H1 (cell line): Measurements from ENCODE around the gene KLHL30. TPM values are rescaled to one million over a fixed set of nuclear protein-coding genes. Genes with fewer than 3 reads are reported as not detected.

ENCODE experiments used
- CTCF ChIA-PET: fragments of 300-600 bp; sonication (Branson Sonifier 250); formaldehyde crosslinking; loops from one replicate; lab custom pipeline; 2021; ENCODE audit not compliant: partially characterized antibody; lab: Charles Lee
- POLR2A ChIA-PET: fragments of 300-600 bp; sonication (Branson Sonifier 250); formaldehyde crosslinking; loops from one replicate; lab custom pipeline; 2021; ENCODE audit warnings: inconsistent platforms; ENCODE audit not compliant: partially characterized antibody; lab: Charles Lee
- DNase-seq, 2 experiments: peaks; one replicate each; pipeline versions ENCODE4 v3.0.0 to v3.0.0-alpha.2; 2010 to 2022; ENCODE audit warnings: low spot score in 2 of 2, low read depth in 1 of 2, mixed read lengths in 1 of 2
- FAIRE-seq: peaks from 2 replicates; lab custom pipeline; 2011; peaks lifted over from hg19 to GRCh38; lab: Jason Lieb, UNC
- H2AFZ ChIP-seq: 2 replicates; pipeline ENCODE4 v1.8.1; 2012; ENCODE audit warnings: low read length, inconsistent platforms
- H2AK5ac ChIP-seq: 2 replicates; pipeline ENCODE4 v1.6.1; 2013; ENCODE audit warnings: low read depth, low read length
- H2BK120ac ChIP-seq: replicated peaks from 2 replicates; pipeline ENCODE3; 2013; ENCODE audit warnings: low read depth, low read length, inconsistent platforms
- H2BK12ac ChIP-seq: 2 replicates; pipeline ENCODE4 v1.6.1; 2013; ENCODE audit warnings: low read depth, low read length
- H2BK15ac ChIP-seq: 2 replicates; pipeline ENCODE4 v1.6.1; 2013; ENCODE audit warnings: low read length
- H2BK20ac ChIP-seq: 2 replicates; pipeline ENCODE4 v1.6.1; 2013; ENCODE audit warnings: low read length
- H2BK5ac ChIP-seq: 2 replicates; pipeline ENCODE4 v1.6.1; 2013; ENCODE audit warnings: low read depth, low read length
- H3K14ac ChIP-seq: 2 replicates; pipeline ENCODE4 v1.6.1; 2013; ENCODE audit warnings: inconsistent platforms; ENCODE audit not compliant: insufficient read length
- H3K18ac ChIP-seq: 2 replicates; pipeline ENCODE4 v1.6.1; 2013; ENCODE audit warnings: low read length; ENCODE audit errors: extremely low read depth
- H3K23ac ChIP-seq: 2 replicates; pipeline ENCODE4 v1.6.1; 2013; ENCODE audit warnings: inconsistent platforms; ENCODE audit not compliant: insufficient read length
- H3K23me2 ChIP-seq: 2 replicates; pipeline ENCODE4 v1.6.1; 2013; ENCODE audit warnings: low read depth, low read length
- H3K27ac ChIP-seq: 2 replicates; pipeline ENCODE4 v1.6.1; 2011; ENCODE audit warnings: low read depth, low read length, inconsistent platforms
- H3K27me3 ChIP-seq, 4 experiments: replicated peaks in 1 of 4; 1 replicate in 1 of 4; 2 replicates in 3 of 4; pipeline versions ENCODE4 v1.6.1 to v1.8.1; 2011 to 2013; ENCODE audit warnings: low read length in 3 of 4, mild to moderate bottlenecking in 3 of 4, inconsistent platforms in 2 of 4, mixed read lengths in 2 of 4, moderate library complexity in 1 of 4; ENCODE audit not compliant: control insufficient read depth in 3 of 4, insufficient read depth in 3 of 4; ENCODE audit errors: extremely low read depth in 1 of 4
- H3K36me3 ChIP-seq, 4 experiments: 2 replicates each; pipeline versions ENCODE4 v1.6.1 to v1.8.1; 2011 to 2013; ENCODE audit warnings: mild to moderate bottlenecking in 4 of 4, low read length in 3 of 4, moderate library complexity in 2 of 4, control low read depth in 1 of 4, inconsistent platforms in 1 of 4; ENCODE audit not compliant: insufficient read depth in 4 of 4, control insufficient read depth in 2 of 4
- H3K4ac ChIP-seq: replicated peaks from 2 replicates; pipeline ENCODE3; 2013; ENCODE audit warnings: low read length, low read depth, mixed read lengths, inconsistent platforms; ENCODE audit not compliant: insufficient read length
- H3K4me1 ChIP-seq, 4 experiments: replicated peaks in 1 of 4; 1 replicate in 1 of 4; 2 replicates in 3 of 4; pipeline versions ENCODE4 v1.6.1 to v1.8.1; 2011 to 2013; ENCODE audit warnings: low read length in 3 of 4, inconsistent platforms in 2 of 4, mixed read lengths in 1 of 4; ENCODE audit not compliant: insufficient read depth in 4 of 4, control insufficient read depth in 3 of 4
- H3K4me2 ChIP-seq, 2 experiments: 2 replicates each; pipeline versions ENCODE4 v1.6.1 to v1.8.1; 2011 to 2013; ENCODE audit warnings: low read depth in 2 of 2, low read length in 2 of 2, control low read depth in 1 of 2, inconsistent platforms in 1 of 2, mild to moderate bottlenecking in 1 of 2; ENCODE audit not compliant: insufficient read depth in 1 of 2
- H3K4me3 ChIP-seq, 4 experiments: fragments of 200-600, 300-600 bp in 1 of 4; sonication (generic), shearing (Covaris generic), sonication (Bioruptor Twin) in 1 of 4; 2 replicates each; pipeline versions ENCODE4 v1.5.1 to v1.8.1; 2011 to 2016; ENCODE audit warnings: low read length in 4 of 4, low read depth in 3 of 4, control low read depth in 2 of 4, inconsistent platforms in 2 of 4, mild to moderate bottlenecking in 2 of 4, mixed read lengths in 1 of 4, moderate library complexity in 1 of 4; ENCODE audit not compliant: insufficient read depth in 2 of 4; ENCODE audit errors: extremely low read depth in 1 of 4
- H3K56ac ChIP-seq: replicated peaks from 2 replicates; pipeline ENCODE3; 2013; ENCODE audit warnings: low read depth, mild to moderate bottlenecking, mixed read lengths, low read length, inconsistent platforms; ENCODE audit not compliant: insufficient read length
- H3K79me1 ChIP-seq: 2 replicates; pipeline ENCODE4 v1.6.1; 2013; ENCODE audit warnings: low read depth, low read length, control low read depth
- H3K79me2 ChIP-seq, 2 experiments: 2 replicates each; pipeline versions ENCODE4 v1.6.1 to v1.8.1; 2012 to 2013; ENCODE audit warnings: low read length in 2 of 2, mild to moderate bottlenecking in 2 of 2, inconsistent platforms in 1 of 2; ENCODE audit not compliant: insufficient read depth in 2 of 2, control insufficient read depth in 1 of 2
- H3K9ac ChIP-seq, 4 experiments: replicated peaks in 1 of 4; 1 replicate in 1 of 4; 2 replicates in 3 of 4; pipeline versions ENCODE4 v1.6.1 to v1.8.1; 2011 to 2013; ENCODE audit warnings: low read depth in 3 of 4, low read length in 3 of 4, control low read depth in 2 of 4, mild to moderate bottlenecking in 2 of 4, moderate library complexity in 2 of 4, inconsistent platforms in 1 of 4; ENCODE audit errors: extremely low read depth in 1 of 4
- H3K9me3 ChIP-seq, 2 experiments: 2 replicates each; pipeline versions ENCODE4 v1.6.1 to v1.8.1; 2012 to 2013; ENCODE audit warnings: mild to moderate bottlenecking in 2 of 2, moderate library complexity in 2 of 2, control low read depth in 1 of 2, inconsistent platforms in 1 of 2, low read depth in 1 of 2, low read length in 1 of 2, mixed read lengths in 1 of 2; ENCODE audit not compliant: insufficient read depth in 2 of 2
- H4K20me1 ChIP-seq, 2 experiments: replicated peaks in 1 of 2; 2 replicates each; pipeline versions ENCODE3 to v1.8.1; 2011 to 2013; ENCODE audit warnings: inconsistent platforms in 2 of 2, low read length in 2 of 2, mild to moderate bottlenecking in 1 of 2; ENCODE audit not compliant: insufficient read depth in 2 of 2, control insufficient read depth in 1 of 2
- H4K5ac ChIP-seq: 2 replicates; pipeline ENCODE4 v1.6.1; 2013; ENCODE audit warnings: low read length, low read depth, mixed read lengths, inconsistent platforms; ENCODE audit not compliant: insufficient read length
- H4K8ac ChIP-seq: 2 replicates; pipeline ENCODE4 v1.8.0; 2013; ENCODE audit warnings: mild to moderate bottlenecking, moderate library complexity, low read length, inconsistent platforms; ENCODE audit not compliant: insufficient read depth; ENCODE audit errors: extremely low read depth
- H4K91ac ChIP-seq: replicated peaks from 2 replicates; pipeline ENCODE3; 2013; ENCODE audit warnings: low read length, mixed read lengths, inconsistent platforms; ENCODE audit not compliant: insufficient read length
- RAD21 ChIP-seq, 2 experiments: IDR thresholded peaks in 1 of 2; conservative IDR thresholded peaks in 1 of 2; 2 replicates each; pipeline ENCODE4 v1.6.1; 2011; ENCODE audit warnings: low read depth in 2 of 2, low read length in 2 of 2, improper control_type of control experiment in 1 of 2, inconsistent platforms in 1 of 2, mild to moderate bottlenecking in 1 of 2, moderate library complexity in 1 of 2
- SP1 ChIP-seq: IDR thresholded peaks from 2 replicates; pipeline ENCODE4 v1.6.1; 2011; ENCODE audit warnings: low read depth, low read length
- WGBS, 2 experiments: shearing (Covaris generic) in 1 of 2; methylation state at CpG; one replicate each; pipeline versions ENCODE4 v1.1.6 to v1.1.7; 2013 to 2015; ENCODE audit warnings: low lambda C conversion rate in 2 of 2, mixed read lengths in 2 of 2, inconsistent platforms in 1 of 2, low coverage in 1 of 2, missing lambda C conversion rate in 1 of 2; ENCODE audit not compliant: insufficient replicate concordance in 2 of 2, insufficient coverage in 1 of 2, insufficient read length in 1 of 2; ENCODE audit errors: extremely low coverage in 1 of 2, missing lambda C conversion rate in 1 of 2; 5-methylcytosine and 5-hydroxymethylcytosine counted together
- polyA plus RNA-seq, 7 experiments: library from polyadenylated mRNA; depleted of rRNA in 3 of 7; stranded (reverse) in 5 of 7; unstranded in 2 of 7; fragments of >200 nt in 5 of 7; fragments of 200-250 nt in 2 of 7; gene quantifications; 1 replicate in 5 of 7; 2 replicates in 1 of 7; 4 replicates in 1 of 7; pipeline versions ENCODE4 v1.2.1 to v1.2.3, GENCODE V29; 2011 to 2013; ENCODE audit warnings: missing spikeins in 2 of 7, mixed read lengths in 2 of 7
- total RNA-seq: library from RNA; stranded (reverse); fragmentation: NEBNext Ultra II Directional; extraction: Animal tissue kit (Norgen Biotek cat#: 25700); gene quantifications from 2 replicates; pipeline ENCODE4 v1.2.1, GENCODE V29; 2021

KLHL30 gene
- total and polyA plus RNA-seq, 2 of the 8 experiments (the other 6 are each of a cell fraction or from before 2014, with no cell fraction given), result not detected

DNA sequence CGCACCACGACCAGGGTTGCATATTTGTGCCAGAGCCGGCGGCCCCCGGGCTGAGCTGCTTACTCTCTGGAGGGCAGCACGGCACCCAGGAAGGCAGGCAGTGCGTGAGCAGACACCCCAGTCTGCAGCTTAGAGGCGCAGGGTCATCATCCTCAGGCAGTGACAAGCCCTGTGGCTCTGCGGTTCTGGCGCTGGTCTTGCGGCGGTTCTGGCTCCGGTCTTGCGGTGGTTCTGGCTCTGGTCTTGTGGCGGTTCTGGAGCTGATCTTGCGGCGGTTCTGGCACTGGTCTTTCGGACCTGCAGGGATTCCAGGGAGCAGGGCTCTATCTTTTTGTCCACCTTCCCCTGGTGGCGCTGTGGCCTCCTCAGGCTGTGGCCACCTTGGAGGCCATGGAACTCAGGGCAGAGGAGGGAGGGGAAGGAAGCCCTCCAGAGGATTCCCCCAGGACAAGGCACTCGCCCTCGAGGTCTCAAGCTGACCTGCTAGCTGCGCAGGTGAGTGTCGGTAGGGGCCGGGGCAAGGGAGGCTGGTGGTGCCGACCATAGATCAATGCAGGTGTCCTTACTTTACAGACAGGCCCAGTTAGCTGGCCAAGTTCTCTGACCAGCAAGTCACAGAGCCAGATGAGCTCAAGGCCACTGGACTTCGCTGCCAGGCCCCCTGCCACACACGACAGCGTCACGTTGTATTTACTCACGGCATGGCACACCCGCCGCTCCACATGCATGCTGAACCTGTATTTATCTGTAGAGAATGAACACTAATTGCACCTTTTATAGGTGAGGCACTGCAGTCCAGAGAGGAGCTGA, 23.4 kb upstream of the KLHL30 start:
- Histone ChIP-seq H3K23me2 (peaks cover 14% of the 10 kb centered on the region; the same call in 1 of the 2 replicates), H2BK20ac (no peak overlapping the region), H2AK5ac (no peak overlapping the region), H3K36me3 (no peaks in the 10 kb centered on the region), H2BK15ac (no peak overlapping the region), H3K18ac (no peak overlapping the region; the same call in 1 of the 2 replicates), H3K9ac (no peak overlapping the region), H4K91ac (no peak overlapping the region), H3K4me2 (no peak overlapping the region), H3K4me1 (peaks cover 0 to 2% (median 0%) of the 10 kb centered on the region in 4 experiments; a peak in 2 of 7 replicates), H3K79me2 (no peaks in the 10 kb centered on the region), H3K9me3 (peaks cover 0 to 5% of the 10 kb centered on the region in 2 experiments; a peak in 1 of 4 replicates), H2BK120ac (no peak overlapping the region), H3K4me3 (no peak overlapping the region), H4K8ac (no peak overlapping the region), H3K14ac (no peak overlapping the region), H4K20me1 (no peaks in the 10 kb centered on the region), H2AFZ (no peak overlapping the region), H3K27ac (no peak overlapping the region), H4K5ac (no peak overlapping the region), H3K4ac (no peak overlapping the region), H3K27me3 (no peaks in the 10 kb centered on the region), H3K23ac (no peak overlapping the region), H2BK12ac (no peak overlapping the region), H3K79me1 (no peaks in the 10 kb centered on the region), H3K56ac (no peak overlapping the region), H2BK5ac (no peak overlapping the region)
- ChIA-PET CTCF (interaction anchor here (0.5 to 1.9 kb wide), 12 partner anchors 8 to 1805 kb away, joined by 3 to 6 read pairs (median 3); partner anchors contain the start of gene ESPNL), POLR2A (interaction anchor here (0.8 to 1.1 kb wide), 3 partner anchors 14 to 50 kb away, joined by 3 read pairs; partner anchors contain the start of gene ESPNL)
- no peak for DNase-seq
- 0 out of 4 replicates have a peak, but pooled peaks of 1 of the 2 experiments have one; percentile 8 for TF ChIP-seq RAD21 (IDR thresholded peaks at IDR 0.05 in 1 of 2, conservative IDR thresholded peaks at IDR 0.05 in 1 of 2; ENCODE audit: low read depth in 2 of 2, low read length in 2 of 2)
- TF ChIP-seq SP1, result no peak
- WGBS, 2 experiments, result 86% methylated on average over 32 of the region's 32 CpGs; no CpG with 5 or more reads in 1 of the 2 experiments
- FAIRE-seq, result no peak
